IPS-15b (cell line): ENCODE results near the gene BMP3.
"Not testable (repeated sequence)": the region's sequence is repeated elsewhere in the genome, so short reads cannot be mapped to it uniquely, and the experiment has no call there.

Source experiments
- H3K27me3 ChIP-seq: one replicate; pipeline ENCODE4 v1.6.1; 2013; ENCODE audit warnings: low read length; ENCODE audit not compliant: control insufficient read depth, insufficient read depth
- H3K36me3 ChIP-seq: one replicate; pipeline ENCODE4 v1.6.1; 2013; ENCODE audit warnings: low read length; ENCODE audit not compliant: control insufficient read depth, insufficient read depth
- H3K4me1 ChIP-seq: one replicate; pipeline ENCODE4 v1.6.1; 2013; ENCODE audit warnings: mild to moderate bottlenecking, low read length; ENCODE audit not compliant: control insufficient read depth, insufficient read depth
- H3K4me3 ChIP-seq: one replicate; pipeline ENCODE4 v1.5.1; 2013; ENCODE audit warnings: low read depth, low read length
- H3K9ac ChIP-seq: one replicate; pipeline ENCODE4 v1.6.1; 2013; ENCODE audit warnings: low read depth, mild to moderate bottlenecking, low read length
- H3K9me3 ChIP-seq: one replicate; pipeline ENCODE4 v1.6.1; 2013; ENCODE audit warnings: mild to moderate bottlenecking, low read length; ENCODE audit not compliant: control insufficient read depth, insufficient read depth

The BMP3 gene

GRCh38 chr4:81030061-81030980 is at the start of gene BMP3:
BMP3 (plus strand) TSS chr4:81030708; CDS start chr4:81031285, 577 bp downstream.
- Histone ChIP-seq H3K4me3 (peak within 1 kb of the TSS; percentile 63), H3K36me3 (no peaks in the 10 kb centered on the region), H3K4me1 (peaks cover 8% of the 10 kb centered on the region), H3K9me3 (no peaks in the 10 kb centered on the region), H3K9ac (no peak within 1 kb of the TSS), H3K27me3 (peaks cover 80% of the 10 kb centered on the region)

- no peaks in the 10 kb centered on the region for H3K9me3 ChIP-seq
- no peak overlapping the region for H3K4me3 ChIP-seq
- H3K4me1 ChIP-seq: no peaks in the 10 kb centered on the region
- no peak overlapping the region for H3K9ac ChIP-seq
- no peaks in the 10 kb centered on the region for H3K36me3 ChIP-seq
- H3K27me3 ChIP-seq: no peaks in the 10 kb centered on the region
Observed at GRCh38 chr4:80986011-80986410, 44.5 kb upstream of the BMP3 start.

- no peak overlapping the region for H3K4me3 ChIP-seq
- H3K27me3 ChIP-seq: no peaks in the 10 kb centered on the region
- no peak overlapping the region for H3K9ac ChIP-seq
- no peaks in the 10 kb centered on the region for H3K36me3 ChIP-seq
- H3K4me1 ChIP-seq: no peaks in the 10 kb centered on the region
- H3K9me3 ChIP-seq: no peaks in the 10 kb centered on the region
Observed at GRCh38 chr4:80989921-80990544, 40.5 kb upstream of the BMP3 start.

GRCh38 chr4:80990851-80991250 is 39.7 kb upstream of the BMP3 start:
- H3K9ac ChIP-seq: no peak overlapping the region
- H3K4me3 ChIP-seq: no peak overlapping the region
- H3K4me1 ChIP-seq: no peaks in the 10 kb centered on the region
- H3K27me3 ChIP-seq: no peaks in the 10 kb centered on the region
- no peaks in the 10 kb centered on the region for H3K36me3 ChIP-seq
- no peaks in the 10 kb centered on the region for H3K9me3 ChIP-seq

GRCh38 chr4:80999943-81000342 is 30.6 kb upstream of the BMP3 start:
- Histone ChIP-seq H3K4me3 (no peak overlapping the region), H3K9ac (no peak overlapping the region), H3K36me3 (no peaks in the 10 kb centered on the region), H3K27me3 (no peaks in the 10 kb centered on the region), H3K4me1 (no peaks in the 10 kb centered on the region), H3K9me3 (no peaks in the 10 kb centered on the region)

GRCh38 chr4:81003597-81004111 is 26.9 kb upstream of the BMP3 start:
- Histone ChIP-seq H3K27me3 (no peaks in the 10 kb centered on the region), H3K9me3 (no peaks in the 10 kb centered on the region), H3K4me1 (no peaks in the 10 kb centered on the region), H3K4me3 (no peak overlapping the region), H3K36me3 (no peaks in the 10 kb centered on the region), H3K9ac (no peak overlapping the region)

- Histone ChIP-seq H3K9me3 (no peaks in the 10 kb centered on the region), H3K4me3 (no peak overlapping the region), H3K27me3 (no peaks in the 10 kb centered on the region), H3K36me3 (no peaks in the 10 kb centered on the region), H3K9ac (no peak overlapping the region), H3K4me1 (no peaks in the 10 kb centered on the region)
Observed at GRCh38 chr4:81007417-81007816, 23.1 kb upstream of the BMP3 start.

- not testable (repeated sequence) for H3K4me1 ChIP-seq, H3K4me3 ChIP-seq
Observed at GRCh38 chr4:81016566-81016965, 13.9 kb upstream of the BMP3 start.

GRCh38 chr4:81019006-81019405 is 11.5 kb upstream of the BMP3 start:
- Histone ChIP-seq H3K9me3 (no peaks in the 10 kb centered on the region), H3K36me3 (no peaks in the 10 kb centered on the region), H3K4me3 (no peak overlapping the region), H3K9ac (no peak overlapping the region), H3K4me1 (no peaks in the 10 kb centered on the region), H3K27me3 (no peaks in the 10 kb centered on the region)

More at GRCh38 chr4:81016566-81016965, 13.9 kb upstream of the BMP3 start:
- not testable (repeated sequence) for H3K9me3 ChIP-seq, H3K27me3 ChIP-seq, H3K36me3 ChIP-seq, H3K9ac ChIP-seq

GRCh38 chr4:81021142-81021944 is 9.2 kb upstream of the BMP3 start:
- no peaks in the 10 kb centered on the region for H3K36me3 ChIP-seq
- no peaks in the 10 kb centered on the region for H3K9me3 ChIP-seq
- no peak overlapping the region for H3K4me3 ChIP-seq
- no peaks in the 10 kb centered on the region for H3K4me1 ChIP-seq
- no peak overlapping the region for H3K9ac ChIP-seq
- H3K27me3 ChIP-seq: peaks cover 8% of the 10 kb centered on the region

GRCh38 chr4:81021981-81022380 is 8.5 kb upstream of the BMP3 start:
- Histone ChIP-seq H3K4me1 (no peaks in the 10 kb centered on the region), H3K4me3 (no peak overlapping the region), H3K36me3 (no peaks in the 10 kb centered on the region), H3K27me3 (peaks cover 10% of the 10 kb centered on the region), H3K9me3 (no peaks in the 10 kb centered on the region), H3K9ac (no peak overlapping the region)
